NCI-H128 (cell line): ENCODE measurements around the gene GALNT17.

Experiments used
- DNase-seq: peaks from one replicate; lab custom pipeline; 2025; ENCODE audit not compliant: unreplicated experiment; lab: John Stamatoyannopoulos, UW

GALNT17 gene

GRCh38 chr7:71384094-71384493 is 252.2 kb downstream of the GALNT17 start:
- no peak for DNase-seq

- DNase-seq: no peak
Observed at GRCh38 chr7:71385330-71385729, 253.4 kb downstream of the GALNT17 start.

GRCh38 chr7:71386152-71386785 is 254.3 kb downstream of the GALNT17 start:
- no peak for DNase-seq

GRCh38 chr7:71388181-71388580 is 256.2 kb downstream of the GALNT17 start:
- no peak for DNase-seq

- DNase-seq: no peak
Observed at GRCh38 chr7:71389976-71390375, 258.0 kb downstream of the GALNT17 start.

GRCh38 chr7:71393661-71394060 is 261.7 kb downstream of the GALNT17 start:
- DNase-seq: no peak

- DNase-seq: no peak
Observed at GRCh38 chr7:71402684-71403083, 270.7 kb downstream of the GALNT17 start.

GRCh38 chr7:71403202-71403946 is 271.4 kb downstream of the GALNT17 start:
- DNase-seq: no peak

GRCh38 chr7:71404726-71405345 is 272.9 kb downstream of the GALNT17 start:
- no peak for DNase-seq

GRCh38 chr7:71408271-71408670 is 276.3 kb downstream of the GALNT17 start:
- DNase-seq: no peak

GRCh38 chr7:71409550-71410157 is 277.7 kb downstream of the GALNT17 start:
- DNase-seq: no peak

- no peak for DNase-seq
Observed at GRCh38 chr7:71411475-71411874, 279.5 kb downstream of the GALNT17 start.

GRCh38 chr7:71414490-71414889 is 282.5 kb downstream of the GALNT17 start:
- no peak for DNase-seq

GRCh38 chr7:71419546-71420337 is 287.8 kb downstream of the GALNT17 start:
- no peak for DNase-seq

GRCh38 chr7:71422104-71422503 is 290.2 kb downstream of the GALNT17 start:
- DNase-seq: no peak

- DNase-seq: no peak
Observed at GRCh38 chr7:71424166-71425035, 292.5 kb downstream of the GALNT17 start.

GRCh38 chr7:71429083-71429482 is 297.1 kb downstream of the GALNT17 start:
- DNase-seq: no peak

- DNase-seq: no peak
Observed at GRCh38 chr7:71430246-71430645, 298.3 kb downstream of the GALNT17 start.

GRCh38 chr7:71439321-71439720 is 307.4 kb downstream of the GALNT17 start:
- no peak for DNase-seq
